Kidney (tissue), 19 donors: Measurements from ENCODE around the gene USP17L26. TPM values are rescaled to one million over a fixed set of nuclear protein-coding genes. Genes with fewer than 3 reads are reported as not detected.
"Not testable (repeated sequence)": the region's sequence is repeated elsewhere in the genome, so short reads cannot be mapped to it uniquely, and the experiment has no call there.

Experiments used
- DNase-seq, 5 donors: peaks; one replicate each; pipeline ENCODE4 v3.0.0-alpha.2; 2013 to 2020
- FAIRE-seq: peaks from 2 replicates; lab custom pipeline; 2012; peaks lifted over from hg19 to GRCh38; lab: Jason Lieb, UNC
- H3K27ac ChIP-seq, 2 donors: one replicate each; pipeline ENCODE4 v1.7.0; 2013; ENCODE audit warnings: low read depth in 2 of 2, low read length in 2 of 2, inconsistent platforms in 1 of 2
- H3K27me3 ChIP-seq: one replicate; pipeline ENCODE4 v1.7.1; 2013; ENCODE audit warnings: low read length, inconsistent platforms; ENCODE audit not compliant: control insufficient read depth, insufficient read depth
- H3K36me3 ChIP-seq, 3 donors: one replicate each; pipeline versions ENCODE4 v1.7.0 to v1.7.1; 2013; ENCODE audit warnings: low read length in 3 of 3, control low read depth in 1 of 3, inconsistent platforms in 1 of 3; ENCODE audit not compliant: insufficient read depth in 3 of 3, control insufficient read depth in 2 of 3
- H3K4me1 ChIP-seq, 3 donors: one replicate each; pipeline versions ENCODE4 v1.7.0 to v1.7.1; 2013; ENCODE audit warnings: low read length in 3 of 3, inconsistent platforms in 1 of 3, low read depth in 1 of 3; ENCODE audit not compliant: control insufficient read depth in 2 of 3, insufficient read depth in 2 of 3
- H3K4me3 ChIP-seq, 3 donors: one replicate each; pipeline versions ENCODE4 v1.7.0 to v1.8.1; 2013; ENCODE audit warnings: low read length in 3 of 3, control low read depth in 1 of 3, inconsistent platforms in 1 of 3
- H3K9ac ChIP-seq, 3 donors: one replicate each; pipeline versions ENCODE4 v1.7.0 to v1.7.1; 2013; ENCODE audit warnings: low read length in 3 of 3, control low read depth in 1 of 3, inconsistent platforms in 1 of 3
- H3K9me3 ChIP-seq, 3 donors: one replicate each; pipeline versions ENCODE4 v1.7.0 to v1.7.1; 2013; ENCODE audit warnings: low read length in 3 of 3, control low read depth in 1 of 3, inconsistent platforms in 1 of 3; ENCODE audit not compliant: control insufficient read depth in 2 of 3, insufficient read depth in 1 of 3
- intact Hi-C: fragments of 100-400 bp; cut with DNase I; formaldehyde crosslinking; loops from one replicate; pipeline ENCODE4 v1.11.1; 2022
- long read RNA-seq, 10 donors: library from polyadenylated mRNA in 1 of 10; unstranded in 1 of 10; transcript quantifications; one replicate each; pipeline ENCODE4 v2.0.0 and lab custom pipeline, GENCODE V29; 2021 to 2026
- polyA plus RNA-seq: library from polyadenylated mRNA; stranded (reverse); fragments of 350-450 nt; fragmentation: Illumina TruSeq; extraction: RNeasy Lipid Tissue Mini Kit (QIAGEN cat#74804); gene quantifications from one replicate; pipeline ENCODE4 v1.2.3, GENCODE V29; 2014; ENCODE audit warnings: low read depth, low replicate concordance; ENCODE audit not compliant: insufficient read depth
- total RNA-seq: library from RNA; stranded (reverse); fragmentation: NEBNext Ultra II Directional; extraction: Animal tissue kit (Norgen Biotek cat#: 25700); gene quantifications from one replicate; pipeline ENCODE4 v1.2.1, GENCODE V29; 2021
- donor health status: control.
- donor health status: control.
- donor health status: DM: yes; HTN: yes; CAD: no.
- donor health status: Normal renal cell carcinoma (clear cell type).

USP17L26 gene
- not detected for total RNA-seq
- polyA plus RNA-seq: not detected
- long read RNA-seq, donor 1: 0 reads
- long read RNA-seq, donor 2: 0 reads
- long read RNA-seq, donor 3: 0 reads
- long read RNA-seq, donor 4: 0 reads
- long read RNA-seq, donor 5: 0 reads
- long read RNA-seq, donor 6: 0 reads
- long read RNA-seq, donor 7: 0 reads
- long read RNA-seq, donor 8: 0 reads
- long read RNA-seq, donor 9: 0 reads
- long read RNA-seq, donor 10: 0 reads

GRCh38 chr4:9334358-9334757, at the start of gene USP17L26:
Gene USP17L26 (plus strand): TSS chr4:9334658. CDS start chr4:9334658, 0 bp downstream.
- H3K4me3 ChIP-seq, H3K27ac ChIP-seq, FAIRE-seq, H3K9ac ChIP-seq, H3K27me3 ChIP-seq, H3K9me3 ChIP-seq, H3K36me3 ChIP-seq, H3K4me1 ChIP-seq, DNase-seq, intact Hi-C loops: not testable (repeated sequence)

- intact Hi-C loops, H3K27ac ChIP-seq, H3K27me3 ChIP-seq, H3K9me3 ChIP-seq, H3K9ac ChIP-seq, H3K4me1 ChIP-seq, H3K4me3 ChIP-seq, DNase-seq, FAIRE-seq, H3K36me3 ChIP-seq: not testable (repeated sequence)
These were observed 10.3 kb upstream of the USP17L26 start for GRCh38 chr4:9324191-9324590.

- H3K9me3 ChIP-seq, H3K9ac ChIP-seq, FAIRE-seq, H3K4me1 ChIP-seq, intact Hi-C loops, DNase-seq, H3K36me3 ChIP-seq, H3K4me3 ChIP-seq, H3K27me3 ChIP-seq, H3K27ac ChIP-seq: not testable (repeated sequence)
These were observed 9.6 kb upstream of the USP17L26 start, which contains the start of gene USP17L24 for GRCh38 chr4:9324865-9325264. Gene USP17L24 (plus strand): TSS chr4:9325165. CDS start chr4:9325165, 0 bp downstream.

- intact Hi-C loops, FAIRE-seq, H3K4me3 ChIP-seq, H3K27ac ChIP-seq, H3K36me3 ChIP-seq, DNase-seq, H3K9ac ChIP-seq, H3K4me1 ChIP-seq, H3K27me3 ChIP-seq, H3K9me3 ChIP-seq: not testable (repeated sequence)
These were observed 4.8 kb upstream of the USP17L26 start, which contains the start of gene USP17L25 for GRCh38 chr4:9329611-9330010. Gene USP17L25 (plus strand): TSS chr4:9329911. CDS start chr4:9329911, 0 bp downstream.

- FAIRE-seq, H3K4me1 ChIP-seq, H3K36me3 ChIP-seq, H3K9me3 ChIP-seq, intact Hi-C loops, H3K4me3 ChIP-seq, DNase-seq, H3K27me3 ChIP-seq, H3K9ac ChIP-seq, H3K27ac ChIP-seq: not testable (repeated sequence)
These were observed 4.6 kb downstream of the USP17L26 start, which contains the start of gene USP17L5 for GRCh38 chr4:9339103-9339502. Gene USP17L5 (plus strand): TSS chr4:9339403. CDS start chr4:9339403, 0 bp downstream.

GRCh38 chr4:9343848-9344247, 9.4 kb downstream of the USP17L26 start, which contains the start of gene USP17L27:
Gene USP17L27 (plus strand): TSS chr4:9344148. CDS start chr4:9344148, 0 bp downstream.
- H3K4me1 ChIP-seq, FAIRE-seq, H3K9ac ChIP-seq, H3K27ac ChIP-seq, H3K36me3 ChIP-seq, H3K4me3 ChIP-seq, DNase-seq, intact Hi-C loops, H3K27me3 ChIP-seq, H3K9me3 ChIP-seq: not testable (repeated sequence)

- H3K27me3 ChIP-seq, H3K4me3 ChIP-seq, intact Hi-C loops, DNase-seq, H3K9ac ChIP-seq, H3K4me1 ChIP-seq, H3K27ac ChIP-seq, H3K36me3 ChIP-seq, FAIRE-seq, H3K9me3 ChIP-seq: not testable (repeated sequence)
These were observed 14.1 kb downstream of the USP17L26 start, which contains the start of gene USP17L28 for GRCh38 chr4:9348593-9348992. Gene USP17L28 (plus strand): TSS chr4:9348893. CDS start chr4:9348893, 0 bp downstream.

- intact Hi-C loops, H3K36me3 ChIP-seq, H3K4me1 ChIP-seq, FAIRE-seq, DNase-seq, H3K27me3 ChIP-seq, H3K4me3 ChIP-seq, H3K9ac ChIP-seq, H3K9me3 ChIP-seq, H3K27ac ChIP-seq: not testable (repeated sequence)
These were observed 16.4 kb downstream of the USP17L26 start for GRCh38 chr4:9350866-9351265.
